GM18867 (cell line): Measurements from ENCODE around the gene TTC19.
"Not testable (repeated sequence)": the region's sequence is repeated elsewhere in the genome, so short reads cannot be mapped to it uniquely, and the experiment has no call there.

Experiments used
- ATAC-seq: cut with Tn5 transposase; IDR thresholded peaks from one replicate; pipeline ENCODE4 v1.9.1; 2021; ENCODE audit warnings: mild to moderate bottlenecking, moderate library complexity; ENCODE audit not compliant: unreplicated experiment

The TTC19 gene

DNA sequence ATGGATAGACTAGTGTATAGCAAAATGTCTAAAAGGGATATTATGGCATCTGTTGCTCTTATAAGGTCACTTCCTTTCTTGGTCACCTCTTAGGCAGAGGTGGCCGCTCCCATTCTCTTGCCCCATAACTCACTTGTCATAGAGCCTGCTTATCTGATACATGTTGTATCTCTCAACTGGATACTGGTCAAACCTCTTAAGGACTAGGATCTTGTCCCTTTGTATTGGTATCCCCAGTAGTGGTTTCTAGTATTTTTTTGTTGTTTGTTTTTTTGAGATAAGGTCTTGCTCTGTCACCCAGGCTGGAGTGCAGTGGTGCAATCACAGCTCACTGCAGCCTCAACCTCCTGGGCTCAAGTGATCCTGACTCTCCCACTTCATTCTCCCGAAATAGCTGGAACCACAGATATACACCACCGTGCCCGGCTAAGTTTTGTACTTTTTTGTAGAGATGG lies 27.1 kb upstream of the TTC19 start:
- no peak for ATAC-seq

DNA sequence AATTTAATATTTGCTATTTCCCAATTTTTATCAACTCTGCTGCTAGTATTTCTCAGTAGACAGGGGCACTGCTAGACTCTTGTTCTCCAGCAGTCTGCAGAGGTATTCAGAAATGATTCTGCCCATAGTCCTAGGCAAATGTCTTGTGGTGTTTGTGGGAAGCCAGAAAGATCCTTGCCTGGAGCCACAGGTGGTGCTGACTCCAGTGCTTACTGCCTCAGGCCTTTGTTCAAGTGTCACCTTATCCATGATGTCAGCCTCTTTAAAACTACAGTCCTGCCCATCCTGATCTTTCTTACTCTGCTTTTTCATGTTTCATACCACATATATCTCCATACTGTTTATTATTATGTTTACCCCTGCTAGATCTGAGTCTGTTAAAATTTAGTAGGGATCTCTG lies 26.6 kb upstream of the TTC19 start:
- ATAC-seq, result no peak

DNA sequence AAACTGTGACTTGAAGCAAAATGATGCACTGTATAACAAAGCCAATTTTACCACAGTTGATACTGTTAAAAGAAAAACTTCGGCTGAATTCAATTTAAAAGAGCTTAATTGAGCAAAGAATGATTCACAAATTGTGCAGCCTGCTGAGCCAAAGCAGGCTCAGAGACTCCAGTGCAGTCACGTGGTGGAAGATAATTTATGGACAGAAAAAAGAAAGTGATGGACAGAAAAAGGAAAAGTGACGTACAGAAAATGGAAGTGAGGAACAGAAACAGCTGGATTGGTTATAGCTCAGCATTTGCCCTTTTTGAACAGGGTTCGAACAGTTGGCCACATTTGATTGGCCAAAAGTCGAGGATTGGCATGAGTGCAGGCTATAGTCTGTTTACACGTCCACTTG lies 25.8 kb upstream of the TTC19 start:
- ATAC-seq, result no peak

DNA sequence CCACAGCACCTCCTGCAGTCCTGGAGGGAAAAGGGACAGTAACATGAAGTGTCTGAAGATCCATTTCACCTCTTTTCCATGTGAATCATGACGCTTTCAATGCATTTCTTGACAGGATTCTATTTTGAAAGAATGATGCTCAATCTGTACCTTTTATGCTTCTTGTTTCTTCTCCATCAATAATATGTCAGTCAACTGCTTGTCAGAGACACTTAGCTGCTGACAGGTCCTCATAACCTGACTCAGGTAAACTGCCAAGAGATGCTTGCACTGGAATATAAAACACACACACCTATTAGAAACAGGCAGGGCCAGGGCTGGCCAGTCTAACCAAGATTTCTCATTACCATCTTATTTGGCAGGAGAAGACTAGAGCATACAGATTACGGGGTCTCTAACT lies 21.7 kb upstream of the TTC19 start:
- no peak for ATAC-seq

DNA sequence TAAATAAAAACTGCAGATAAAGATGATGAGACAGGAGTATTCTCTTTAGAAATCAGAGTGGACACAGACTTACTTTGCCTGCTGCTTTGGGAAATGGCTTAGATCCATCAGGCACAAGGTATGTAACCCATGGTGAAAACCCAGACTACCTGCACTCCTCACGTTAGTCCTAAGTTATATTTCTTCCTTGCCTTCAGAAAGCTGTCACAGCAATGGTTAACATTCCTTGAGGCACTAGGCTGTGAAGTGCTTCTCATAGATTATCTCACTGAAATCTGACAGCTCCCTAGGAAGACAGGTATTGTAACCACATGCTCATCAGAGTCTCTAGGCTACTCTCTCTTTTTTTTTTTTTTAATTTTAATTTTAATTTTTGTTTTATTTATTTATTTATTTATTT lies 21.0 kb upstream of the TTC19 start:
- no peak for ATAC-seq

DNA sequence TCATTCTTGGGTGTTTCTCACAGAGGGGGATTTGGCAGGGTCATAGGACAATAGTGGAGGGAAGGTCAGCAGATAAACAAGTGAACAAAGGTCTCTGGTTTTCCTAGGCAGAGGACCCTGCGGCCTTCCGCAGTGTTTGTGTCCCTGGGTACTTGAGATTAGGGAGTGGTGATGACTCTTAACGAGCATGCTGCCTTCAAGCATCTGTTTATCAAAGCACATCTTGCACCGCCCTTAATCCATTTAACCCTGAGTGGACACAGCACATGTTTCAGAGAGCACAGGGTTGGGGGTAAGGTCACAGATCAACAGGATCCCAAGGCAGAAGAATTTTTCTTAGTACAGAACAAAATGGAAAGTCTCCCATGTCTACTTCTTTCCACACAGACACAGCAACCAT lies 20.6 kb upstream of the TTC19 start:
- not testable (repeated sequence) for ATAC-seq

DNA sequence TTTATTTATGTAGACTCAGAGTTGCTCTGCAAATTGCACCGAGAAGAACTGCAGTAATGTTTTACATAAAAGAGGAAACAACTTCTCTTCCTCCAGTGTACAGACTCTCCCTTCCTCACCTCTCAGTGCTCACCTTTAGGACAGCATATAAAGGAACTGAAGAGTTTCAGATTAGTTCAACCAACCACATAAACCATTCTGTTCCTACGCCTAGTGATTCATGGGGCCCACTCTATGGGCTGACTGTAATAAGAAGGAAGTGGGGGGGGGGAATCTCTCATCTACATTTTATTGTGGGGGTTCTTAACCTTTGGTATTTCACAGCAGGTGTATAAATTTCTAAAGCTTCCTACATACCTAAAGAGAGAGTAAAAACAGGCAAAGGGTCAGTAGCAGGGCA lies 18.4 kb upstream of the TTC19 start:
- ATAC-seq, result peak; percentile 70

DNA sequence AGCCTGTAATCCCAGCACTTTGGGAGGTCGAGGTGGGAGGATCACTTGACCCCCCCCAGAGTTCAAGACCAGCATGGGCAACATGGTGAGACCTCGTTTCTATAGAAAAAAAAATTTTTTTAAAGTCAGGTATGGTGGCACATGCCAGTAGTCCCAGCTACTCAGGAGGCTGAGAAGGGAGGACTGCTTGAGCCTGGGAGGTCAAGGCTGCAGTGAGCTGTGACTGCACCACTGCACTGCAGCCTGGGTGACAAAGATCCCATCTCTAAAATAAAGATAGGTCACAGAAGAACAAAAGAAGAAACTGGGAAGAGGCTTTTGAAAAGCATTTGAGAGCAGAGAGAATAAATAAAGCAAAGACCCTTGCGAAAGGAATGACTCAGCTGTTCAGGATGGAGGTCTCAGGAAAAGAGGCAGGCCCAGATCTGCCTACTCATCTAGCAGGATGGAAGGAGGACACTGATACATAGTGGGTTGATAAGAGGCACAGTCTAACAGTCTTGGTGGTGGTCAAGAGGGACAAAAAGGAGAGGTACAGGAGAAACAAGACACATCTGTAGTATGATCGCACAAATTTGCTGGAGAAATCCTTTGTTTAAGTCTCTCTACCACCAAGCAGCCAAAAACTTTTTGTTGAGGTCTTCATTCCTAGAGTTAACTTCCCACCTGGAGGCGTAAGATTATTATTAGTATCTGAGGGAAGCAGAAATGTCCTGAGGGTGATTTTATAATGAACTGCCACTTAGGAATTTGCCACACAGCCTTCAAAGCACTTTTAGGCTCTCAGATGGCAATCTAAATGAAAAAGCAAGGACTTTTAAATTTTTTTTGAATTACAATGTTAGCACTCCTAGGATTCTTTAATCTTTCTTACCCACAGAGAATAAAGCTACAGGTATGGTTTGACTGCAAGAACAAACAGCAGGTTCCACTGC lies 17.7 kb upstream of the TTC19 start:
- no peak for ATAC-seq

DNA sequence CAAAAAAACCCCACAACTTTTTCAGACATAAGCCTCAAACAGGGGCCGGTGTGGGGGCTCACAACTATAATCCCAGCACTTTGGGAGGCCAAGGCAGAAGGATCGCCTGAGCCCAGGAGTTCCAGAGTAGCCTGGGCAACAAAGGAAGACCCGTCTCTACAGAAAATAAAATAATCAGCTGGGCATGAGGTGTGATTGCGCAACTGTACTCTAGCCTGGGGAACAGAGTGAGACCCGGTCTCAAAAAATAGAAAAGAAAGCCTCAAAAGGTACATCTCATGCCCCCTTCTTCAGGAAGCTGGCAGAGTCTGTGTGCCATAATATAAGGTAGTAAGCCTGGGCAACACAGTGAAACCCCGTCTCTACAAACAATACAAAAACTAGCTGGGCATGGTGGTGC lies 3.3 kb upstream of the TTC19 start:
- ATAC-seq, result no peak

DNA sequence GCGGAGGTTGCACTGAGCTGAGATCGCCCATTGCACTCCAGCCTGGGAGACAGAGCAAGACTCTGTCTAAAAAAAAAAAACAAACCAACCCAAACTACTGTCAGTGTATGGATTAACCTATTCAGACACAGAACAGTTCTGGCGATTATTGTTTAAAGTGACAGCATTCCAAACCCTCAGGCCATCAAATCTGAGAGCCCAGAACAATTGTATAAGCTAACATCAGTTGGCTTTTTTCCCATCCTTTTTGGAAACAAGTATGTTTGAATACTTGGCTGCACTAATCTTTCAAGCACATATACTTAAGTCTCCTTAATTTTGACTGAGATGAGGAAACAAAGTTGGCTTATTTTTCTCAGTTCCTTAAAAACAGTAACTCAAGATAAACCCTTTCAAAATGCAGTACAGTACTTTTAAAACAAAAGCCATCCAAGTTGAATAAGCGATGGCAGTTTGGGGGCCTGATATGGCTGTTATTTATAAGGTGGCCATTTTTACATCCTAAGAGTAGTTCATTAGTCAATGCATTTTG lies 1.5 kb upstream of the TTC19 start:
- ATAC-seq, result no peak

DNA sequence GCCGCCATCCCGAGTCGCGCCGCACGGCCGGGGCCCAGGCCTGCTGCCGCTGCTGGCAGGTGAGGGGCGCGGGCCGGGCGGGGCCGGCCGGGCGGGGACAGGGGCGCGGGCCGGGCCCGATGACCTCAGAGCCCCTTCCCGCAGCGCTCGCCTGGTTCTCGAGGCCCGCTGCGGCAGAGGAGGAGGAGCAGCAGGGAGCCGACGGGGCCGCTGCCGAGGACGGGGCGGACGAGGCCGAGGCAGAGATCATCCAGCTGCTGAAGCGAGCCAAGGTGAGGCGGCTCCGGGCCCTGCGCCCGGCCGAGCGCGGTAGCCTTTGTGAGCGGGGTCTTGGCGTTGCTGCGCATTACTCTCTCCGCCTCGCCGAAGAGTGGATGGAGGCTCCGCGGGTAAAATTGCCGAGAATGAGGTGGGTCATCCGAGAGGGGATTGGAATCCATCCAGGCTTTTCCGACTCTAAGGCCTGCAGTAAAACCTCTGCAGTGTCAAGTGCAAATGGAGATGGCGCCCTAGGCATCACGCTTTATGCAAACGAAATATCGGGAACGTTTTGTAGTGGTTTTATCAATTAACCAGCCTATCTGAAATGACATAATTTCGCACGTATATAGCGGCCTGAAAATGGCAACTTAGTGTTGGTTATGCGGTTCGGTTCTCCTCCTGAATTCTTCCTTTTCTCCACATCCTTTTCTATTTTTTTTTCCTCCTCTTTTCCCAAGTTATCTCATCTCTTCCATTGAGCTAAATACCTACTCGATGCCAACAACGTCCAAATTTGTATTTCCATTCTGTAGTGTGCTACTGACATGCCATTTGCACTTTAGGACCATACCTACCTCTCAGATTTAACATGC lies 577 bp downstream of the TTC19 start:
- peak; percentile 36 for ATAC-seq

DNA sequence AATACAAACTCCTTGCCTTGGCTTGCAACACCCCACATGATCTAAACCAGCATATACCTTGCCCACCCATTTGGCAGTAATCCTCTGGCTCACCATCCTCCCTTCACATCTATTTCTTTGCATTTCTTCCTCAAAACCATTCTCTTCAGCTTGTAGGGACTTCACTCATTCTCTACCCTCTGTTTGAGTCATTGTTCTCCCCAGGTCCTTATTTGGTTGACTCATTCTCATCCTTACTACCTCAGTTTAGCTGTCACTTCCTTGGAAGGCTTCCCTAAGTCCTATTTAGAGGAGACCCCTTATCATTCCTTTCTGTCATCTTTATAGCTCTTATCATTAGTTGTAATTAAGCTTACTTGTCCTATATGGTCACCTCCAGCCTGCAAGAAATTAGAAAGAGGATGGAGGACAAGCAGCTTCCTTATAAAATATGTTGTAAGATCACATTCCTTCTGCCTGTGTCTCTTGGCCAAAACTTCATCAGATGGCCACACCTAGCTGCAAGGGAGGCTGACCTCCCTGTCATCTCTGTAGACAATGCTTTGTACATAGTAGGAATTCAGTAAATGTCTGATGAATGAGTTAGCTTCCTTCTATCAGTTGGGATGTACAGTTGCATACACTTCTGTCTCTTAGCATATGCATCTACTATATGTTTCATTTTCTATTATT lies 1.7 kb downstream of the TTC19 start:
- no peak for ATAC-seq

DNA sequence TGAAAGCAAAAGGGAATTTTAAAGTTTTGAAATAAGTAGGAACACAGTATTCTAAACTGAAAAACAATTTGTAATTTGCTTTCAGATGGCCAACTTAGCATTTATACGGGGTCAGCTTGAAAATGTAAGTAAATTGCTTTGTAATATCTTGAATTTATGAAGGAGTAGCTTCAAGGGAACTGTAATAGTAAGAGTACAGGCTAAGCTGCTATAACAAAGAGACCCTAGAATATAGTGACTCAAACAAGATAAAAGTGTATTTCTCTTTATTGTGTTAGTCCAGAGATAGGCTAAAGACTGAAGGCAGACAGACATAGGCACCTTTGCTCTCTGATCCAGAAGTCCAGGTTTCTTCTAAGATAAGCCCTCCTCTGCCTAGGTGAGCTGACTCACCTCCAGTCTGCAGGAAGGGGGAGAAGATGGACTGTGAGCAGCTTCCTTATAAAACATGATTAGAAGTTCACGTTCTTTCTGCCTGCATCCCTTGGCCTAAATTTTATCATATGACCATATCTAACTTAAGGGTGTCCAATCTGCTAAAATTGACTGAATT lies 3.2 kb downstream of the TTC19 start:
- ATAC-seq, result no peak

DNA sequence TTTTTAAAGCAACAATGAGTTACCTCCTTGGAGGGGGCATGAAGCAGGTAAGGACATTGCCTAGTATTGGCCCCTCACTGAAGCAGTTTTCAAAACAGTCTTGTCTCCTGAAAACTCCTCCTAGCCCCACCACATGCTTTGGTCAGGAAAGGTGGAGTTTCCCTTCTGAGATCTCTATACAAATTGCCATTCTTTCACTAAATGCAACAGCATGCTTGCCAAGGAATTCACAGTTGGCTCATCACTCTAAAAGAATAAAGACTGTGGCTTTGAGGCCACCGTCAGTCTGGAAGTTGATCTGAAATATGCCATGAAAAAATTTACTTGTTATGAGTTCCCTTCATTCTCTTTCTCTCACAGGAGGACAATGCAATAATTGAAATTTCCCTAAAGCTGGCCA lies 4.2 kb downstream of the TTC19 start:
- no peak for ATAC-seq

DNA sequence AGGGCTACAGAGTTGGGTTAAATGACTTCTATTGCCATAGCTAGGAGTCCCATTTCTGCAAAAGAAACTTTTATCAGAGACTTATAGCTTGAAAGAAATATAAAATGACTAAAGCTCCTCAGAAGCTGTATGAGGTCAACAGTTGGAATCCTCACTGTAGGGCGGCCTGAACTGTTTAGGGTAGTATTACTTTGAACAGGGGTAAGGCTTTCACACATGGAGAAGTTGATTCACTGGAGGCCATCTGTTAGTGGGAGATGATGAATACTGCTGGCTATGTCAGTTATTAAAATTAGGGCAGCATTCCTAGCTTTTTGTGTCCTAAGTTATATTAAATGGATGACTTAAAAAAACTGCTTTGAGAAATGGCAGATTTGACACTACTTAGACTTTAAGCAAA lies 6.0 kb downstream of the TTC19 start:
- ATAC-seq, result no peak

DNA sequence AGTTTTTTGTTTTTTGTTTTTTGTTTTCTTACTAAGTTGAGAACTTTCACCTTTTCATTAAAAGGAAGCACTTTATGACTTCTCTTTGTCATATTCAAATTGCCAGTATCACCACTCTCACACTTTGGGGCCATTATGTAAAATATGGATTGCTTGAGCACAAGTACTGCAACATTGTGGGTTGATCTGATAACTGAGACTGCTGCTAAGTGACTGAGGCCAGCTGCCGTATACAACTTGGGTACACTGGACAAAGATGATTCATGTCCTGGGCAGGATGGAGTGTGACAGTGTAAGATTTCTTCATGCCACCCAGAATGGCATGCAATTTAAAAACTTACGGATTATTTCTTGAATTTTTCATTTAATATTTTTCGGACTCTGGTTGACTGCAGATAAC lies 7.8 kb downstream of the TTC19 start:
- ATAC-seq, result no peak

DNA sequence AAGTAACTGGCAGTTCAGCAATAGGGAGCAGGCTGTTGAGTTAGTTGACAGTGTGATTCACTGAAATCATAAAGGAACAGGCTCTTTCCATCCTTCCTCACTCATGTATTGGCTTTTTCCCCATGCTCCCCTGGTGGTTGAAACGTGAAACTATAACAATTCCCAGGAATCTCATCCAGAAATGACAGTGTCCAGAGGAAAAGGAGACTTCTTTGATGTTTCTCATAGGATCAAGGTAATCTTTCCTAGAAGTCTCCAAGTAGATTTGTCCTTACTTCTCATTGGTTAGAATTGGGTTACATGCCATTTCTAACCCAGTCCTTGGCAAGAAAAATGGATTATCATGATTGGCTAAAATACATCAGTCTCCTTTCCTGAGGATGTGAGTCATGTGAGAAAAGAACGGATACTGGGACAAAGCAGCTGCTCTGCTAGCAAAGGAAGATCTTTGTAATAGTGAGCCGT lies 14.4 kb downstream of the TTC19 start:
- ATAC-seq, result no peak

DNA sequence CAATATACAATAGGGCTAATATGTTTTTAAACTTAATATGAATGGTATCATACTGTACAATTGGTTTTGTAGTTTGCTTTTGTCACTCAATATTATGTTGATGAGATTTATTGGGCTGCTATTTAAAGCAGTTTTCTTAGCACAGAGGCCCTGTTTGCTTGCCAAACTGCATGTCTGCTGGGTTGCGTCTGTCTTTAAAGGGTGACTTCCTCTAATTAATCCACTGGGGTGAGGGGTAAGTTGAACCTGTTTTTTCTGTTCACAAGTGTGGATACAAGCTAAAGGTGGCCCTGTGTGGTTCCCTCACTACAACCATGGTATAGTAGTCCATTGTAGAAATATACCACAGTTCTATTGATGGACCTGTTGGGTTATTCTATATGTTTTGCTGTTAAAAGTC lies 19.7 kb downstream of the TTC19 start:
- no peak for ATAC-seq

DNA sequence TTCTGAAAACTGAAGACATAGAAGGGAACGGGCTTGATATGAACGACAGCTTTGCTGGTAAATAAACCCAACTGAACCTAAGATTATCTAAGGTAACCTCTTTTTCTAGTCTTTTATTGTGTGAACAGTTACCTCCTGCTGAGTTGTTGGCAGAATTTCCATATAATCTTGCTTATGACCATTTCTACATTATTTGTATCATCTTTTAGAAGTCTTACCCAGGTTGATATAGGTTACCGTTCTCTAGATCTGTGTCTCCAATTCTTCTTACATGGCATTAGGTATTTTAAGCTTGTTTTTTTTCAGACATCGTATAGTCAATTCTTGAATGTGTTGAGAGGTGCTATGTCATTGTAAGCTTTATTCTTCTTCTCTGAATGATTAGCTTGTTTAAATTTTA lies 24.3 kb downstream of the TTC19 start:
- ATAC-seq, result no peak

DNA sequence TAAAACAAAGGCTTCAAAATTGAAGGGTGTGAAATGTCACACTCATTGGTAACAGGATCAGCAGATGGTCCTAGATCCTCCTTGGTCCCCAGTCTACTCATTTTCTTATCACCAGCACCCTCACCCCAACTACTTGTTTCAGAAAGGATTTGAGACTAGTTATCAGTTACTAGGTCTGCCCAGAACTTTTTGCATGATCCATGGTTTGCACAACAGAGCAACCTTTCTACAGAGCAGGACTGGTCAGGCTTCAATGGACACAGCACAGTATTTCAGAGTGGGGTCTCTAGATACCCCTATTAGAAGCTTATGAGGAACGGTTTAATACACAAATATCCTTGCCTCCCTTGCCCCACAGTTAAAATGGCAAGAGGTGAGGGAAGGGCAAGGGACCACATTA lies 25.6 kb downstream of the TTC19 start:
- no peak for ATAC-seq

DNA sequence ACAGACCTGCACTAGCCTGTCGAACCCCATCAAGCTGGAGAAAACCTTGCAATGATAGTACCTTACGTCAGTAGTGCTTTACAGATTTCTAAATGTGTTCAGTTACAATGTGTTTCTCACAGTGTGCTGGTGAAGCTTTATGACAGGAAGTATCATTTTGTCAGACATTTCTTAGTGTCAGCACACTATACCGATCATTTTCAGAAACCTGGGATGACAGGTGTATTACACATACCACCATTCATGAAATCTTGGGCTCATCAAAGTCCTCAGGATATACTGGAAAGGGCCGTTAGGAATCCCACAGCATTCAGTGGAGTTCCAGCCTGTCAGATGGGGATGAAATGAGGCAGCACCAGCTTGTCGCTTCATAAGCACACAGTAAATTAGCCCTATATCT lies 27.3 kb downstream of the TTC19 start:
- no peak for ATAC-seq
